ENCODE measurements around the gene CD14. TPM values are rescaled to one million over a fixed set of nuclear protein-coding genes. Genes with fewer than 3 reads are reported as not detected.
A peak's percentile ranks its signal among the peaks of the same experiment; 100 is the strongest.

Gene CD14
- total RNA-seq, 1 experiment from 2014 or later = 0.42 TPM

GRCh38 chr5:140628711-140629110, 4.3 kb downstream of the CD14 start:
- H3K27ac ChIP-seq (ENCODE audit: low read depth, low read length) = no peak overlapping the region
- no TSS peak for BruUV-seq (replicated peaks)

More at GRCh38 chr5:140628711-140629110, 4.3 kb downstream of the CD14 start:
- H3K9me3 ChIP-seq (ENCODE audit: control insufficient read depth in 1 of 2, insufficient read depth in 1 of 2, low read depth in 1 of 2, low read length in 2 of 2) = no peaks in the 10 kb centered on the region
- H3K9me2 ChIP-seq (ENCODE audit: insufficient read depth) = no peaks in the 10 kb centered on the region
- H3K4me2 ChIP-seq (ENCODE audit: low read length) = 0 out of 2 replicates have a peak overlapping the region, but pooled peaks have one; percentile 12
- no peaks in the 10 kb centered on the region for H3K79me2 ChIP-seq (ENCODE audit: insufficient read depth, low read length)
- POLR2A ChIA-PET = no interaction called here
- intact Hi-C loops (cut with micrococcal nuclease) = no loop called here
- ATAC-seq (no peak), DNase-seq (ENCODE audit: low read depth, low spot score) (no peak)
- H2AFZ ChIP-seq (ENCODE audit: low read depth, low read length, poor library complexity, severe bottlenecking) = no peak overlapping the region
- H3K9ac ChIP-seq (ENCODE audit: low read length) = no peak overlapping the region
- H3K27me3 ChIP-seq (ENCODE audit: insufficient read depth, low read length) = no peaks in the 10 kb centered on the region
- no peak for TF ChIP-seq SIN3A (IDR thresholded peaks at IDR 0.05; ENCODE audit: low read depth)
- no peak for TF ChIP-seq ZFX (IDR thresholded peaks at IDR 0.05)
- TF ChIP-seq REST (IDR thresholded peaks at IDR 0.05; ENCODE audit: low read depth) = no peak
- TF ChIP-seq JUND (IDR thresholded peaks at IDR 0.05) = no peak
- no peak for TF ChIP-seq FOSL1 (IDR thresholded peaks at IDR 0.05; ENCODE audit: low read depth)
- TF ChIP-seq POLR2AphosphoS5 (IDR thresholded peaks at IDR 0.05; ENCODE audit: low read depth, low read length) = no peak
- TF ChIP-seq CEBPB (IDR thresholded peaks at IDR 0.05; ENCODE audit: low read depth) = no peak
- no peak for TF ChIP-seq TCF7L2 (IDR thresholded peaks at IDR 0.05; ENCODE audit: borderline replicate concordance, extremely low read depth, insufficient read depth, insufficient read length)
- peaks cover 0 to 19% of the 10 kb centered on the region in 2 experiments; a peak in 2 of 4 replicates for H3K4me1 ChIP-seq (ENCODE audit: control insufficient read depth in 1 of 2, insufficient read depth in 2 of 2, low read length in 2 of 2)
- RAD21 ChIA-PET (ENCODE audit: low non-redundant PET in 1 of 2, low total read pairs in 2 of 2, uncharacterized antibody in 2 of 2, unreplicated experiment in 2 of 2) = no interaction called here
- no peak overlapping the region for H3K4me3 ChIP-seq (replicated peaks in 1 of 2; ENCODE audit: low read depth in 1 of 2, low read length in 2 of 2)
- no peaks in the 10 kb centered on the region for H3K36me3 ChIP-seq (ENCODE audit: control insufficient read depth in 1 of 2, insufficient read depth in 2 of 2, low read length in 2 of 2)
- H4K20me1 ChIP-seq (ENCODE audit: insufficient read depth) = no peaks in the 10 kb centered on the region
- CTCF ChIA-PET = no interaction called here
